Measurements from ENCODE around the gene WDR7. TPM values are rescaled to one million over a fixed set of nuclear protein-coding genes. Genes with fewer than 3 reads are reported as not detected.
A peak's percentile ranks its signal among the peaks of the same experiment; 100 is the strongest.

Gene WDR7
- total RNA-seq, 6 donors from 2014 or later, result 17.8 to 58.7 (median 26.7) TPM

DNA sequence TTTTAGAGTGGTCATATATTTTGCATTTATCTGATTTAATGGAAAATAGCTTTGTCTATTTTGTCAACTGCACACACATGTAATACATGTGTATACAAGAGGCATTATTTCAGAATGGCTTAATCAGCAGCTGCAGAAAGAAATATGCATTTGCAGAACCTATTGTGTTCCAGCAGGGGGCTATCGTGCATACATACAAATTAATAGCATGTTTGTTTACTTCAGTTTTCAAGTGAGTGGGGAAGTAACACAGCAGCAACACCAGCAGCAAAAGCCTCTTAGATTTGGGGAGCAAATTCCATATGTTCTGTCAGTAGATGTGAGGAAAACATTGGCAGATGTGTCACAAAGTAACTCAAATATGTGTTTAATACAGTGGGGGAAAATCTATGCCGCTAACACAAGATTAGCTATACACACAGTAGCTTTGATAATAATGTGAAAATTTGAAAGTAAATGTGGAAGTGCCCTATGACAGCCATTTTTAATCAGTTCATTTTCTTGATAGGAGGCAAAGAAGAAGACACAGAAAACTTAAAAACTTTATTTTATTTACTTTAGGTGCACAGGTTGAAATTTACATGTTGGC, 218.1 kb downstream of the WDR7 start:
- DNase-seq (no peak), ATAC-seq (ENCODE audit: low FRiP score in 2 of 2) (peak in 1 of 2 donors; percentile 76)
- WGBS, 2 donors, result 54 to 55% methylated on average over 2 of the region's 2 CpGs
- H3K27me3 ChIP-seq, result no peaks in the 10 kb centered on the region
- H3K4me1 ChIP-seq, result no peaks in the 10 kb centered on the region
- no peak overlapping the region for H3K4me3 ChIP-seq
- H3K36me3 ChIP-seq, result no peaks in the 10 kb centered on the region
- no peak overlapping the region for H3K27ac ChIP-seq
- no peaks in the 10 kb centered on the region for H3K9me3 ChIP-seq
- TF ChIP-seq, protein P1, sequence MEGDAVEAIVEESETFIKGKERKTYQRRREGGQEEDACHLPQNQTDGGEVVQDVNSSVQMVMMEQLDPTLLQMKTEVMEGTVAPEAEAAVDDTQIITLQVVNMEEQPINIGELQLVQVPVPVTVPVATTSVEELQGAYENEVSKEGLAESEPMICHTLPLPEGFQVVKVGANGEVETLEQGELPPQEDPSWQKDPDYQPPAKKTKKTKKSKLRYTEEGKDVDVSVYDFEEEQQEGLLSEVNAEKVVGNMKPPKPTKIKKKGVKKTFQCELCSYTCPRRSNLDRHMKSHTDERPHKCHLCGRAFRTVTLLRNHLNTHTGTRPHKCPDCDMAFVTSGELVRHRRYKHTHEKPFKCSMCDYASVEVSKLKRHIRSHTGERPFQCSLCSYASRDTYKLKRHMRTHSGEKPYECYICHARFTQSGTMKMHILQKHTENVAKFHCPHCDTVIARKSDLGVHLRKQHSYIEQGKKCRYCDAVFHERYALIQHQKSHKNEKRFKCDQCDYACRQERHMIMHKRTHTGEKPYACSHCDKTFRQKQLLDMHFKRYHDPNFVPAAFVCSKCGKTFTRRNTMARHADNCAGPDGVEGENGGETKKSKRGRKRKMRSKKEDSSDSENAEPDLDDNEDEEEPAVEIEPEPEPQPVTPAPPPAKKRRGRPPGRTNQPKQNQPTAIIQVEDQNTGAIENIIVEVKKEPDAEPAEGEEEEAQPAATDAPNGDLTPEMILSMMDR (IDR thresholded peaks at IDR 0.05), result peak in 5 of 6 experiments; percentile 44 to 61 (median 49)
- TF ChIP-seq POLR2A (IDR thresholded peaks at IDR 0.05) (no peak), EP300 (IDR thresholded peaks at IDR 0.05) (no peak), POLR2AphosphoS5 (IDR thresholded peaks at IDR 0.05) (no peak)

DNA sequence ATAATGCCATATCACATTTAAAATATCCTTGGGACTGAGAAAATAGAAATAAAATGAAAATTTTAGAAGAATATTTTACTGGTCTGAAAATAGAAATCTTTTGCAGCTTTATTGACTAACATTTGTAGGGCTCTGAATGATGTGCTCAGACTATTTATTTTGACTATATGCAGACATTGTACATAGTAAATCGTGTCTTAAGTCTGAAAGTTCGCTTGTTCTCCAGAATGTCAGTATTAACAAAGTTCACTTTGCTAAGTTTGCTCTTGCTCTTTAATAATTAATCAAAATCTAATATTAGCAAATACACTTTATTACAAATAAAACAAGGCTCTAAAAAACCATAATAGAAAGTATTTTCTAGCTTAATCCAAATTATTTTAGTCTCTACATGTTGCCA, 219.8 kb downstream of the WDR7 start:
- Histone ChIP-seq H3K27me3 (no peaks in the 10 kb centered on the region), H3K36me3 (no peaks in the 10 kb centered on the region), H3K9me3 (no peaks in the 10 kb centered on the region), H3K4me3 (no peak overlapping the region), H3K27ac (no peak overlapping the region), H3K4me1 (no peaks in the 10 kb centered on the region)
- WGBS, 2 donors, result 89 to 96% methylated on average over 2 of the region's 2 CpGs
- no peak for DNase-seq
- ATAC-seq (ENCODE audit: low FRiP score in 2 of 2), result no peak
- TF ChIP-seq EP300 (IDR thresholded peaks at IDR 0.05) (no peak), POLR2AphosphoS5 (IDR thresholded peaks at IDR 0.05) (no peak), POLR2A (IDR thresholded peaks at IDR 0.05) (no peak)
- TF ChIP-seq, protein P1 (IDR thresholded peaks at IDR 0.05), result no peak

DNA sequence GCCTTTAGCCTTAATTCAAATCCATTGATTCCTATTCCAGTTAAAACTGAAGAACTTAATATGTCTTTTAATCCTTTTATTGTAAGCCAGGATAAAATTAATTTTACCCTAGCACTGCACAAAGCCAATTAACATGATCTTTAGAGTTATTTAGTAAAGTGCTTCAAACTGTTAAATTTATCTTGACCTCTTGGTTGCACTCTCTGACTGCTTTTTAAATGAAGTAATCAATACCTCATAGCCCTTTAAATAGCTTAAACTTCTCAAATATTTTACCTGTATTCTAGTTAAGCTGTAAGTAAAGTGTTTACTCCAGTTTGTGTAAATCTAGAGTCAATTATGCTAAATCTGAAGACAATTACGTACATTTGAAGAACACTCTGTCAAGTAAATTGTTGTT, 221.0 kb downstream of the WDR7 start:
- 94 to 98% methylated on average over 1 of the region's 1 CpG for WGBS, 2 donors
- no peak for DNase-seq

DNA sequence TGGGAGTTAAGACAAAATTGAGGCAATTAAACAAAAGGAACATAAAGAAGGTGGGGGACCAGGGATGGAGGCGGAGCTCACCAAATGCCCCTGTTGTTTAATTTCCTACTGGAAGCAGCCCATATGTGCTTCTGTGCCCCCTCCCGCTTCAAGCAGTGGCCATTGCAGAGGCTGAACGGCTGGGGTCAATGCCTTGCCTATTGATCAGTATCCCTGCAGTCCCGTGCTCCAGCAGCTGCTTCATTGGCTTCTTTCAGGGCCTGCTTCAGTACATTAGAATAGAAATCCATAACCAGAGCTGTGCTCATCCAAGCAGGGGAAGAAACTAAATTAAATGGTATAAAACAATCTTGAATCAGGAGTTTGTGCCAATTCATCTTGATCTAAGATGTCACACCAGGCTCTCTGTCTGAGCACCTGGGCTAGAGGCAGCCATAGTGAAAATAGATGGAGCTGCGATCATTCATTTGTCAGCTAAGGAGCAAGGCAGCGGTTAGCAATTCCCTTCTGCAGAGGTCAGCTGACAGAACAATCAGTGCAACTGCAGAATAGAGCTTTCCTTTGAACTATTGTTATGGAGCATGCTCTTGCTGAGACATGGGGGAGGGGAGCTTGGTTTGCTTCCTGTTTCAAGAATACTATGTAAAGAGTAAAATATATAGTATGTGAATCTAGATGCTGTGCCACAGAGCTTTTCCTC, 222.4 kb downstream of the WDR7 start:
- ATAC-seq (ENCODE audit: low FRiP score in 2 of 2) (no peak), DNase-seq (no peak)
- Histone ChIP-seq H3K27ac (no peak overlapping the region), H3K9me3 (no peaks in the 10 kb centered on the region), H3K4me3 (no peak overlapping the region), H3K4me1 (no peaks in the 10 kb centered on the region), H3K27me3 (no peaks in the 10 kb centered on the region), H3K36me3 (no peaks in the 10 kb centered on the region)
- WGBS, 2 donors, result 80 to 81% methylated on average over 6 of the region's 6 CpGs
- no peak for TF ChIP-seq EP300 (IDR thresholded peaks at IDR 0.05)
- TF ChIP-seq POLR2AphosphoS5 (IDR thresholded peaks at IDR 0.05), result no peak
- TF ChIP-seq POLR2A (IDR thresholded peaks at IDR 0.05), result no peak
- TF ChIP-seq, protein P1 (IDR thresholded peaks at IDR 0.05), result no peak

More for the DNA sequence above, 221.0 kb downstream of the WDR7 start:
- no peak for ATAC-seq (ENCODE audit: low FRiP score in 2 of 2)
- Histone ChIP-seq H3K9me3 (no peaks in the 10 kb centered on the region), H3K4me3 (no peak overlapping the region), H3K27me3 (no peaks in the 10 kb centered on the region), H3K36me3 (no peaks in the 10 kb centered on the region), H3K4me1 (no peaks in the 10 kb centered on the region), H3K27ac (no peak overlapping the region)
- TF ChIP-seq POLR2A (IDR thresholded peaks at IDR 0.05) (no peak), EP300 (IDR thresholded peaks at IDR 0.05) (no peak), POLR2AphosphoS5 (IDR thresholded peaks at IDR 0.05) (no peak)
- TF ChIP-seq, protein P1 (IDR thresholded peaks at IDR 0.05), result no peak
